AG10803 (cell line): ENCODE measurements around the gene PCDHGA4.

Experiments used
- DNase-seq: peaks from one replicate; pipeline ENCODE4 v3.0.0; 2010; ENCODE audit warnings: low read depth
- H3K4me3 ChIP-seq: 2 replicates; pipeline ENCODE4 v1.5.1; 2011; ENCODE audit warnings: mild to moderate bottlenecking, low read length, control low read depth
- TF ChIP-seq, protein P1 (sequence below): conservative IDR thresholded peaks from 2 replicates; pipeline ENCODE4 v1.5.1; 2011; ENCODE audit warnings: mild to moderate bottlenecking, low read length, control low read depth, inconsistent platforms

PCDHGA4 gene

DNA sequence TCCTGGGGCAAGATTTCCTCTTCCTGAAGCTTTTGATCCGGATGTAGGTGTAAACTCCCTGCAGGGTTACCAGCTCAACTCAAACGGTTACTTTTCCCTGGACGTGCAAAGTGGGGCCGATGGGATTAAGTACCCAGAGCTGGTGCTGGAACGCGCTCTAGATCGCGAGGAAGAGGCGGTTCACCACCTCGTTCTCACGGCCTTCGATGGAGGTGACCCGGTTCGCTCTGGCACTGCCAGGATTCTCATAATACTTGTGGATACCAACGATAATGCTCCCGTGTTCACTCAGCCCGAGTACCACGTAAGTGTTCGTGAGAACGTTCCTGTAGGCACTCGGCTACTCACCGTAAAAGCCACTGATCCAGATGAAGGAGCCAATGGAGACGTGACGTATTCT is 820 bp downstream of the PCDHGA4 start:
- peak overlapping the region; percentile 58 for H3K4me3 ChIP-seq
- no peak for DNase-seq
- TF ChIP-seq, protein P1, sequence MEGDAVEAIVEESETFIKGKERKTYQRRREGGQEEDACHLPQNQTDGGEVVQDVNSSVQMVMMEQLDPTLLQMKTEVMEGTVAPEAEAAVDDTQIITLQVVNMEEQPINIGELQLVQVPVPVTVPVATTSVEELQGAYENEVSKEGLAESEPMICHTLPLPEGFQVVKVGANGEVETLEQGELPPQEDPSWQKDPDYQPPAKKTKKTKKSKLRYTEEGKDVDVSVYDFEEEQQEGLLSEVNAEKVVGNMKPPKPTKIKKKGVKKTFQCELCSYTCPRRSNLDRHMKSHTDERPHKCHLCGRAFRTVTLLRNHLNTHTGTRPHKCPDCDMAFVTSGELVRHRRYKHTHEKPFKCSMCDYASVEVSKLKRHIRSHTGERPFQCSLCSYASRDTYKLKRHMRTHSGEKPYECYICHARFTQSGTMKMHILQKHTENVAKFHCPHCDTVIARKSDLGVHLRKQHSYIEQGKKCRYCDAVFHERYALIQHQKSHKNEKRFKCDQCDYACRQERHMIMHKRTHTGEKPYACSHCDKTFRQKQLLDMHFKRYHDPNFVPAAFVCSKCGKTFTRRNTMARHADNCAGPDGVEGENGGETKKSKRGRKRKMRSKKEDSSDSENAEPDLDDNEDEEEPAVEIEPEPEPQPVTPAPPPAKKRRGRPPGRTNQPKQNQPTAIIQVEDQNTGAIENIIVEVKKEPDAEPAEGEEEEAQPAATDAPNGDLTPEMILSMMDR: no peak

DNA sequence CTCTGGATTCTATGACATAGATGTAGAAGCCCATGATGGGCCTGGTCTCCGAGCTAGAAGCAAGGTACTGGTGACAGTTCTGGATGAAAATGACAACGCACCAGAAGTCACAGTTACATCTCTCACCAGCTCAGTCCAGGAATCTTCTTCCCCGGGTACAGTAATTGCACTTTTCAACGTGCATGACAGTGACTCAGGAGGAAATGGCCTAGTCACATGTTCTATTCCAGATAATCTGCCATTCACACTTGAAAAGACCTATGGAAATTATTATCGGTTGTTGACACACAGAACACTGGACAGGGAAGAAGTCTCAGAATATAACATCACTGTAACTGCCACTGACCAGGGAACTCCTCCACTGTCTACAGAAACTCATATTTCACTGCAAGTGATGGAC is 1.3 kb downstream of the PCDHGA4 start:
- no peak overlapping the region for H3K4me3 ChIP-seq
- no peak for DNase-seq
- TF ChIP-seq, protein P1: no peak

DNA sequence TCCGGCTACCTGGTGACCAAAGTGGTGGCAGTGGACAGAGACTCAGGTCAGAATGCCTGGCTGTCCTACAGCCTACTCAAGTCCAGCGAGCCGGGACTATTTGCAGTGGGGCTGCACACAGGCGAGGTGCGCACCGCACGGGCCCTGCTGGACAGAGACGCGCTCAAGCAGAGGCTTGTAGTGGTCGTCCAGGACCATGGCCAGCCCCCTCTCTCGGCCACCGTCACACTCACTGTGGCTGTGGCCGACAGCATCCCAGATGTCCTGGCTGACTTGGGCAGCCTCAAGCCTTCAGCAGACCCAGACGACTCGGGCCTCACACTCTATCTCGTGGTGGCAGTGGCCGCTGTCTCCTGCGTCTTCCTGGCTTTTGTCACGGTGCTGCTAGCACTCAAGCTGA is 2.1 kb downstream of the PCDHGA4 start:
- TF ChIP-seq, protein P1: no peak
- no peak overlapping the region for H3K4me3 ChIP-seq
- DNase-seq: no peak

DNA sequence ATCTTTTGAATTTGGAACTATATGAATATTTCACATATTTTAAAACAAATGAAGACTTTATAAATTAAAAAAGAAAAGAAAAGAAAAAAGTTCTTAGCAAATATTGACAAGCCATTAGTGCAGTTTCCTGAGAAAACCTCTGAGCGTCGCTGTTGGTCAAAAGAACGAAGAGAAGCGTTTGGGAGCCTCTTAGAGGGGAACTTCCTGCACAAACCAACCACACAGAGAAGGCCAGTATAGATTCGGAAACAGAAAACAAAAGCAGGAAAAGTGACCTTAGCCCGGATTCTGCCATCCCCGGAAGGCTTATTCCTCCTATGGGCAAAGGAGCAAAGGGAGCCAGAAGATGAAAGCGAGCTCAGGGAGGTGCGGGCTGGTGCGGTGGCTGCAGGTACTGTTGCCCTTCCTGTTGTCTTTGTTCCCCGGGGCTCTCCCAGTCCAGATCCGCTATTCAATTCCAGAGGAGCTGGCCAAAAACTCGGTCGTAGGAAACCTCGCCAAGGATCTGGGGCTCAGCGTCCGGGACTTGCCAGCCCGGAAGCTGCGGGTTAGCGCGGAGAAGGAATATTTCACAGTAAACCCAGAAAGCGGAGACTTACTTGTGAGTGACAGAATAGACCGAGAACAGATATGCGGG is 5.1 kb downstream of the PCDHGA4 start, which contains the start of gene PCDHGB2:
TSS of gene PCDHGB2 (plus strand) at position 205 of the 637 bp plus-strand sequence. CDS start at position 347, 142 bp downstream.
- H3K4me3 ChIP-seq: peak within 1 kb of the TSS; percentile 52
- peak; percentile 55 for DNase-seq
- TF ChIP-seq, protein P1: peak; percentile 59

DNA sequence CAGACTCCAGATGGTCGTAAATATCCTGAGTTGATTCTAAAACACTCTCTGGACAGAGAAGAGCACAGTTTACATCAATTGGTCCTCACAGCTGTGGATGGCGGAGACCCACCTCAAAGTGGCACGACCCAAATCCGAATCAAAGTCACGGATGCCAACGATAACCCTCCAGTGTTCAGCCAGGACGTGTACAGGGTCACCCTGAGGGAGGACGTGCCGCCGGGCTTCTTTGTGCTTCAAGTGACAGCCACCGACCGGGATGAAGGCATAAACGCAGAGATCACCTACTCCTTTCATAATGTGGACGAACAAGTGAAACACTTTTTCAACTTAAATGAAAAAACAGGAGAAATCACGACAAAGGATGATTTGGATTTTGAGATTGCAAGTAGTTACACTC is 5.9 kb downstream of the PCDHGA4 start:
- no peak overlapping the region for H3K4me3 ChIP-seq
- no peak for DNase-seq
- TF ChIP-seq, protein P1: no peak

DNA sequence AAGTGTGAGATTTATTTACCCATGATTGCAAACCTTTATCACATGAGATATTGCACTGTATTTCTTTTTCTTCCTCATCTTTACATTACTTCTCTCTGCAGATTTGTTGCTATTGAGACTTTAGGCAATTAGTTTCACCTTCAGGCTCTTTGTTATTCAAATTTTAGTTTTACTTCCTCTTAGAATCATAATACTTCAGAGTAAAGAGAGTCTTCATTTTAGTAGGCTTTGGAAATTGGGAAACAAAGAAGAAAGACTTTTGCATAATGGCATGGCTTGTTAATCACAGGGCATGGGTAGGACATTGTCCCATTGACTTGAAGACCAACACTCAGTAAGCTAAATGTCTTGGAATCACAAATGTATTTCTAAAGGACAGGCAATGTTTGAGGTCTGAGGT is 7.9 kb downstream of the PCDHGA4 start:
- no peak overlapping the region for H3K4me3 ChIP-seq
- TF ChIP-seq, protein P1: no peak
- DNase-seq: no peak

DNA sequence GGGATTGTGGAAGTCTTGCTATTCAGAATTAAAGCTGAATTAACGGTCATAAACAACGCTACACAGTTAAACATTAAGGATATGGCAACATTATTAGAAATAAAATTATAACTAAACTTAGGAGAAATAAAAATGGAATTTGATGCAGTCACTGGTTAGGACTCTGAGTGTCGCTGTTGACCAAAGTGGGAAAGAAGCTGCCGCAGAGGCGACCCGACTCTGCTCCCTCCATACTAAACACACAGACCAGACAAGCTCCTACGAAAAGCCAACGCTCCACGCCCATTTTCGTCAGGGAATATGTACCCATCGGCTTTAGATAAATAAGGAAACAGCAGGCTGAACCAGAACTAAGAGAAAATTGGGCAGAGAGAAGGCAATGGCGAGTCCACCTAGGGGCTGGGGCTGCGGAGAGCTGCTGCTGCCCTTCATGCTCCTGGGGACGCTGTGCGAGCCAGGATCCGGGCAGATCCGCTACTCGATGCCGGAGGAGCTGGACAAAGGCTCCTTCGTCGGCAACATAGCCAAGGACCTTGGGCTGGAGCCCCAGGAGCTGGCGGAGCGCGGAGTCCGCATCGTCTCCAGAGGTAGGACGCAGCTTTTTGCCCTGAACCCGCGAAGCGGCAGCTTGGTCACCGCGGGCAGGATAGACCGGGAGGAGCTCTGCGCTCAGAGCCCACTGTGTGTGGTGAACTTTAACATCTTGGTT is 9.3 kb downstream of the PCDHGA4 start, which contains the start of gene PCDHGA5:
TSS of gene PCDHGA5 (plus strand) at position 211 of the 709 bp plus-strand sequence. CDS start at position 380, 169 bp downstream.
- TF ChIP-seq, protein P1: peak; percentile 36
- H3K4me3 ChIP-seq: peak within 1 kb of the TSS; percentile 39
- DNase-seq: peak; percentile 26
